Panc1 (cell line): ENCODE results near the gene PARP9. TPM values are rescaled to one million over a fixed set of nuclear protein-coding genes. Genes with fewer than 3 reads are reported as not detected.

Experiments
- ATAC-seq: fragments of 200-7000 bp; cut with Tn5 transposase; 2 replicates; pipeline ENCODE4 v1.9.1; 2020; ENCODE audit warnings: mild to moderate bottlenecking, moderate library complexity
- BruUV-seq: library from RNA; stranded (reverse); fragments of 400-500 nt; replicated peaks from 2 replicates; lab custom pipeline; 2021; lab: Mats Ljungman, UMichigan
- CTCF ChIA-PET: fragments of 300-600 bp; sonication (Branson Sonifier 250); formaldehyde crosslinking; loops from one replicate; lab custom pipeline; 2022; ENCODE audit warnings: antibody characterized with exemption; lab: Charles Lee
- POLR2A ChIA-PET: fragments of 300-600 bp; sonication (Branson Sonifier 250); formaldehyde crosslinking; loops from one replicate; lab custom pipeline; 2022; ENCODE audit warnings: antibody characterized with exemption; lab: Charles Lee
- DNase-seq: peaks from one replicate; pipeline ENCODE4 v3.0.0-alpha.2; 2010; ENCODE audit warnings: low read depth, low spot score
- H3K27ac ChIP-seq: 2 replicates; pipeline ENCODE4 v1.5.1; 2011; ENCODE audit warnings: mild to moderate bottlenecking, low read length, inconsistent platforms
- H3K27me3 ChIP-seq: fragments of 200-500 bp; sonication (Bioruptor generic); 2 replicates; pipeline ENCODE4 v1.6.0; 2014; ENCODE audit warnings: low read length, inconsistent platforms; ENCODE audit not compliant: control insufficient read depth, insufficient read depth
- H3K36me3 ChIP-seq: fragments of 200-500 bp; sonication (Bioruptor generic); 2 replicates; pipeline ENCODE4 v1.5.1; 2014; ENCODE audit warnings: inconsistent platforms, mild to moderate bottlenecking, low read length, moderate library complexity; ENCODE audit not compliant: control insufficient read depth, insufficient read depth
- H3K4me1 ChIP-seq: 2 replicates; pipeline ENCODE4 v1.5.1; 2011; ENCODE audit warnings: inconsistent platforms, mild to moderate bottlenecking, low read length, moderate library complexity; ENCODE audit not compliant: control insufficient read depth, insufficient read depth
- H3K4me3 ChIP-seq, 2 experiments: 2 replicates each; pipeline ENCODE4 v1.5.1; 2011 to 2012; ENCODE audit warnings: low read depth in 2 of 2, low read length in 2 of 2, mild to moderate bottlenecking in 2 of 2, inconsistent platforms in 1 of 2, moderate library complexity in 1 of 2
- H3K9me3 ChIP-seq: fragments of 200-500 bp; sonication (Bioruptor generic); 2 replicates; pipeline ENCODE4 v1.5.1; 2014; ENCODE audit warnings: low read depth, mild to moderate bottlenecking, inconsistent platforms, low read length, moderate library complexity; ENCODE audit not compliant: control insufficient read depth, insufficient read depth
- CTCF ChIP-seq: fragments of 450-650 bp; IDR thresholded peaks from 2 replicates; pipeline ENCODE4 v1.5.1; 2017; ENCODE audit warnings: mild to moderate bottlenecking
- POLR2AphosphoS5 ChIP-seq: IDR thresholded peaks from 2 replicates; pipeline ENCODE4 v1.6.1; 2012; ENCODE audit warnings: mild to moderate bottlenecking, low read depth, low read length, moderate library complexity
- REST ChIP-seq, 2 experiments: IDR thresholded peaks; 2 replicates each; pipeline ENCODE4 v1.6.1; 2011 to 2012; ENCODE audit warnings: low read depth in 2 of 2, control low read depth in 1 of 2, low read length in 1 of 2, mild to moderate bottlenecking in 1 of 2, moderate library complexity in 1 of 2; ENCODE audit not compliant: insufficient read depth in 1 of 2
- SIN3A ChIP-seq: IDR thresholded peaks from 2 replicates; pipeline ENCODE4 v1.6.1; 2012; ENCODE audit warnings: low read depth, mild to moderate bottlenecking, low read length, moderate library complexity, borderline replicate concordance; ENCODE audit not compliant: insufficient read depth
- TCF7L2 ChIP-seq: IDR thresholded peaks from 2 replicates; pipeline ENCODE4 v1.6.1; 2011; ENCODE audit warnings: mild to moderate bottlenecking, low read depth, low read length, inconsistent platforms
- in situ Hi-C: cut with HindIII; loops from 2 replicates; pipeline ENCODE4 v1.10.0; 2016; ENCODE audit warnings: low sequenced_read_pairs, low pct_unique_long_range_greater_than_20kb
- intact Hi-C: fragments of 100-400 bp; cut with micrococcal nuclease; formaldehyde crosslinking; loops from one replicate; pipeline ENCODE4 v1.10.0; 2022; ENCODE audit not compliant: unreplicated experiment
- total RNA-seq: library from RNA; stranded (reverse); gene quantifications from one replicate; pipeline ENCODE4 v1.2.1, GENCODE V29; 2021; ENCODE audit not compliant: unreplicated experiment

PARP9 gene
- total RNA-seq, 1 experiment from 2014 or later = 14.5 TPM

GRCh38 chr3:122576174-122576940, 12.3 kb upstream of the PARP9 start:
- DNase-seq (no peak), ATAC-seq (peak; percentile 49)
- ChIA-PET CTCF (no interaction called here), POLR2A (interaction anchor here (0.6 kb wide), 1 partner anchor 47 kb away, joined by 3 read pairs; no protein-coding TSS in a partner anchor)
- 0 out of 2 replicates have a peak, but pooled peaks cover 3% of the 10 kb centered on the region for H3K4me1 ChIP-seq
- H3K27me3 ChIP-seq = no peaks in the 10 kb centered on the region
- no peaks in the 10 kb centered on the region for H3K9me3 ChIP-seq
- no peaks in the 10 kb centered on the region for H3K36me3 ChIP-seq
- no peak overlapping the region for H3K4me3 ChIP-seq
- H3K27ac ChIP-seq = no peak overlapping the region
- no peak for TF ChIP-seq SIN3A
- no peak for TF ChIP-seq POLR2AphosphoS5
- no peak for TF ChIP-seq TCF7L2
- no peak for TF ChIP-seq REST (IDR thresholded peaks at IDR 0.05; ENCODE audit: insufficient read depth in 1 of 2, low read depth in 2 of 2, low read length in 1 of 2)
- no peak for TF ChIP-seq CTCF
- BruUV-seq = no TSS peak
- in situ Hi-C loops = no loop called here
- intact Hi-C loops = no loop called here

- Histone ChIP-seq H3K9me3 (no peaks in the 10 kb centered on the region), H3K4me1 (0 out of 2 replicates have a peak, but pooled peaks cover 3% of the 10 kb centered on the region), H3K36me3 (no peaks in the 10 kb centered on the region), H3K4me3 (no peak overlapping the region), H3K27me3 (no peaks in the 10 kb centered on the region), H3K27ac (no peak overlapping the region)
- DNase-seq = no peak
- peak; percentile 84 for ATAC-seq
- ChIA-PET POLR2A (no interaction called here), CTCF (no interaction called here)
- no peak for TF ChIP-seq POLR2AphosphoS5
- TF ChIP-seq SIN3A = no peak
- no peak for TF ChIP-seq TCF7L2
- TF ChIP-seq REST (IDR thresholded peaks at IDR 0.05; ENCODE audit: insufficient read depth in 1 of 2, low read depth in 2 of 2, low read length in 1 of 2) = no peak
- TF ChIP-seq CTCF = no peak
- BruUV-seq = TSS peak; percentile 22
- in situ Hi-C loops = no loop called here
- intact Hi-C loops = no loop called here
These were observed 8.9 kb upstream of the PARP9 start for GRCh38 chr3:122572940-122573412.
